Adrenal gland (tissue), 12 donors: ENCODE results near the gene IVNS1ABP. TPM values are rescaled to one million over a fixed set of nuclear protein-coding genes. Genes with fewer than 3 reads are reported as not detected.

Experiments
- DNase-seq, 7 donors: peaks; one replicate each; pipeline ENCODE4 v3.0.0-alpha.2; 2019 to 2020
- H3K27ac ChIP-seq, 5 donors: fragments of 200-600 bp; sonication (generic) in 4 of 5; 1 replicate in 3 of 5; 2 replicates in 2 of 5; pipeline versions ENCODE4 v1.5.1 to v1.8.0; 2016 to 2020; ENCODE audit warnings: mild to moderate bottlenecking in 1 of 5
- H3K27me3 ChIP-seq: fragments of 200-600 bp; 2 replicates; pipeline ENCODE4 v1.8.0; 2021
- H3K36me3 ChIP-seq, 2 donors: fragments of 200-600 bp; replicated peaks in 1 of 2; 1 replicate in 1 of 2; 2 replicates in 1 of 2; pipeline versions ENCODE4 v1.5.1 to v1.8.0; 2018 to 2022
- H3K4me1 ChIP-seq, 2 donors: fragments of 200-600 bp; replicated peaks in 1 of 2; 1 replicate in 1 of 2; 2 replicates in 1 of 2; pipeline versions ENCODE4 v1.5.1 to v1.8.0; 2018 to 2021
- H3K4me3 ChIP-seq, 4 donors: fragments of 200-600 bp; sonication (generic) in 3 of 4; one replicate each; pipeline ENCODE4 v1.5.1; 2016 to 2018
- H3K9me3 ChIP-seq, 3 donors: fragments of 200-600 bp; sonication (generic) in 1 of 3; replicated peaks in 1 of 3; 1 replicate in 2 of 3; 2 replicates in 1 of 3; pipeline versions ENCODE4 v1.5.1 to v1.8.0; 2016 to 2021
- CTCF ChIP-seq, 6 experiments: fragments of 450-650 bp in 4 of 6; fragments of 200-600 bp in 2 of 6; sonication (generic) in 1 of 6; IDR thresholded peaks; 1 replicate in 5 of 6; 2 replicates in 1 of 6; pipeline versions ENCODE4 v1.5.1 to v1.8.0; 2016 to 2021; ENCODE audit warnings: antibody characterized with exemption in 6 of 6, mild to moderate bottlenecking in 2 of 6, moderate library complexity in 1 of 6
- POLR2A ChIP-seq, 2 donors: fragments of 450-650 bp; IDR thresholded peaks; one replicate each; pipeline ENCODE4 v1.6.1; 2017; ENCODE audit warnings: antibody characterized with exemption in 2 of 2, mild to moderate bottlenecking in 2 of 2, moderate library complexity in 1 of 2
- WGBS, 4 donors: extraction: QIAGEN DNeasy Blood & Tissue Kit in 2 of 4; methylation state at CpG; one replicate each; pipeline versions ENCODE4 v1.1.5 to v1.1.7; 2013 to 2017; 5-methylcytosine and 5-hydroxymethylcytosine counted together
- intact Hi-C, 2 donors: fragments of 100-400 bp; cut with DNase I; formaldehyde crosslinking; loops; one replicate each; pipeline versions ENCODE4 v1.14.1 to v1.15.0; 2022 to 2023
- polyA plus RNA-seq, 3 donors: library from polyadenylated mRNA; stranded (reverse); fragments of 200-250 nt in 2 of 3; fragments of 350-450 nt in 1 of 3; fragmentation: Illumina TruSeq in 1 of 3; extraction: RNeasy Lipid Tissue Mini Kit (QIAGEN cat#74804) in 1 of 3; gene quantifications; one replicate each; pipeline ENCODE4 v1.2.3, GENCODE V29; 2013 to 2014
- total RNA-seq, 9 donors: library from RNA; depleted of rRNA in 4 of 9; stranded (reverse); fragments of >200 nt in 4 of 9; fragments of 120-200 nt in 1 of 9; fragmentation: NEBNext Ultra II Directional in 1 of 9; extraction: Animal tissue kit (Norgen Biotek cat#: 25700) in 1 of 9; gene quantifications; one replicate each; pipeline versions ENCODE4 v1.1.0 to v1.2.4, GENCODE V29; 2013 to 2023
- donor health status: healthy with polysubstance abuse.
- donor health status: Bipolar disorder and iron deficiency.
- donor health status: DM: yes; HTN: yes; CAD: no.
- donor health status: DM: no; HTN: no; CAD: no.
- donor health status: DM: no; HTN: no; CAD: no.
- donor health status: DM: yes; HTN: yes; CAD: no.

IVNS1ABP gene
- total and polyA plus RNA-seq, 12 donors = 20.4 to 119 (median 40.5) TPM

GRCh38 chr1:185284116-185284515, 32.9 kb downstream of the IVNS1ABP start:
- H3K9me3 ChIP-seq = no peaks in the 10 kb centered on the region
- no peak overlapping the region for H3K27ac ChIP-seq
- no peak overlapping the region for H3K4me3 ChIP-seq
- no peaks in the 10 kb centered on the region for H3K4me1 ChIP-seq
- WGBS, 4 donors = 71 to 89% (median 80%) methylated on average over 2 of the region's 2 CpGs
- no peaks in the 10 kb centered on the region for H3K36me3 ChIP-seq
- no peak for DNase-seq
- H3K27me3 ChIP-seq = no peaks in the 10 kb centered on the region
- intact Hi-C loops = no loop called here
- no peak for TF ChIP-seq CTCF (IDR thresholded peaks at IDR 0.05)
- no peak for TF ChIP-seq POLR2A (IDR thresholded peaks at IDR 0.05)

DNA sequence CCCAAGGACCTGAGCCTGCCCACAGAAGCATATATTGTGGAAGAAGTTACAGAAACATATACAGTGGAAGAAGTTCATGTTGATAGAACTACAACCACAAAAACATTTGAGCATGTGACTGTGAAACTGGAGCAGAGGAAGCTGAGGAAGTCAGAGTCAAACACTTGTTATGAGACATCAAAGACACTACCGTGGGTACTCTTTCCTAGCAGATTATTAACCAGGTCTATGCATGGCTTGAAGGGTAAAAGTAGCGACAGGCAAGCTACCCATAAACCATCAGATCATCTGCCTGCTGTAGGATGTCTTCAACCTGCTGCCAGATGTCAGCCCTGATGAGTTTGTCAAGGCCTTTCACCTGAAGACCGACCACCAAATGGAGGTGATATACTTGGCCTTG, 35.8 kb downstream of the IVNS1ABP start:
- 74 to 83% (median 80%) methylated on average over 3 of the region's 3 CpGs for WGBS, 4 donors
- H3K36me3 ChIP-seq = no peaks in the 10 kb centered on the region
- no peaks in the 10 kb centered on the region for H3K27me3 ChIP-seq
- no peak overlapping the region for H3K27ac ChIP-seq
- intact Hi-C loops = no loop called here
- H3K9me3 ChIP-seq = no peaks in the 10 kb centered on the region
- DNase-seq = no peak
- no peaks in the 10 kb centered on the region for H3K4me1 ChIP-seq
- TF ChIP-seq CTCF (IDR thresholded peaks at IDR 0.05) (no peak), POLR2A (IDR thresholded peaks at IDR 0.05) (no peak)
- H3K4me3 ChIP-seq = no peak overlapping the region

DNA sequence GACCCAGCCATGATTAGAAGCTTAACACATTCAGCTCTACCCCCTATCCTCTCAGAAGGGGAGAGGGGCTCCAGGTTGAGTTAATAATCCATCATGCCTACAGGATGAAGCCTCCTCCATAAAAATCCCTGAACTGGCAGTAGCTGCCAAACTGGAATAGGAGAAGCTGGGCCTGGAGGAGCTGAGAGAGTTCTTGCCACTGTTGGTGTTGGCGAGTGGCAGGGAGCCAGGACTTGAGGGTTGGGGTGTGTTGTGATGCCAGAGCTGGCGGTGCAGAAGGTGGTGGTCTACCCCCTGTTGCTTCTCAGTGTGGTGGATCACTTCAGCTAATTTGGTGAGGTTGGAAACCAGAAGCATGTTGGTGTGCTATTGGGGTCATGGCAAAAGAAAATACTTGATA, 36.5 kb downstream of the IVNS1ABP start:
- Histone ChIP-seq H3K27me3 (no peaks in the 10 kb centered on the region), H3K9me3 (no peaks in the 10 kb centered on the region), H3K36me3 (no peaks in the 10 kb centered on the region), H3K4me3 (no peak overlapping the region), H3K27ac (no peak overlapping the region), H3K4me1 (no peaks in the 10 kb centered on the region)
- intact Hi-C loops = no loop called here
- TF ChIP-seq POLR2A (IDR thresholded peaks at IDR 0.05) (no peak), CTCF (IDR thresholded peaks at IDR 0.05) (no peak)
- DNase-seq = no peak
- WGBS, 4 donors = 100% methylated on average over 2 of the region's 2 CpGs

DNA sequence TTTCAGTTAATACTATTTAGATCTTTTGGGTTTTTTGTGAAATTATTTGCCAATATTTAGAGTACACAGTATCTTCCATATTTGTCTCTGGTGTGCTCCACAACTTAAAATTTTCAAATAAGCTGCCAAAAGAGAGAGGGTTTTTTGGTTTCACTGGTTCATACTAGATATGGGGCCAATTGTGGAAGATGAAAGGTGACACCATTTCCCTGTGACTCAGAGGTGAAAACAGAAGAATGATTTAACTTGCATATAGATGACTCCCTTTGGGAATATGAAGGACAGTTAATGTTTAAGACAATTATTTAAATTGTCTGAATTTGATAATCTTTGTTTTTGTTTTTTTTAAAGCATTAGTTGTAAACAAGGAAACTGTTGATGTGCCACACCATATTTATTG, 37.5 kb downstream of the IVNS1ABP start:
- TF ChIP-seq CTCF (IDR thresholded peaks at IDR 0.05) (no peak), POLR2A (IDR thresholded peaks at IDR 0.05) (no peak)
- Histone ChIP-seq H3K9me3 (no peaks in the 10 kb centered on the region), H3K27me3 (no peaks in the 10 kb centered on the region), H3K4me1 (no peaks in the 10 kb centered on the region), H3K36me3 (no peaks in the 10 kb centered on the region), H3K27ac (no peak overlapping the region), H3K4me3 (no peak overlapping the region)
- intact Hi-C loops = no loop called here
- DNase-seq = no peak
